SK-N-SH (cell line): ENCODE measurements around the gene BCL11B. TPM values are rescaled to one million over a fixed set of nuclear protein-coding genes. Genes with fewer than 3 reads are reported as not detected.

Experiments used
- CTCF ChIA-PET: fragments of 300-600, 350-600 bp; formaldehyde crosslinking; extraction: SDS; loops from one replicate; lab custom pipeline; 2021; lab: Yijun Ruan, JAX
- POLR2A ChIA-PET: fragments of 350-600 bp; sonication (Branson Sonifier 250); formaldehyde crosslinking; extraction: SDS; loops from one replicate; lab custom pipeline; 2020; ENCODE audit warnings: antibody characterized with exemption, inconsistent platforms; lab: Yijun Ruan, JAX
- DNase-seq: peaks from one replicate; pipeline ENCODE4 v3.0.0; 2012
- H2AFZ ChIP-seq: fragments of 200-600 bp; sonication (generic); 2 replicates; pipeline ENCODE4 v1.8.1; 2016; ENCODE audit warnings: antibody characterized with exemption, mild to moderate bottlenecking, low read depth
- H3F3A ChIP-seq: fragments of 200-600 bp; sonication (generic); replicated peaks from 2 replicates; pipeline ENCODE3; 2016; ENCODE audit warnings: antibody characterized with exemption, mild to moderate bottlenecking; ENCODE audit not compliant: insufficient read depth
- H3K27ac ChIP-seq, 2 experiments: fragments of 200-500 bp in 1 of 2; fragments of 200-600 bp in 1 of 2; sonication (Bioruptor generic) in 1 of 2; sonication (generic), shearing (Covaris generic) in 1 of 2; 2 replicates each; pipeline versions ENCODE4 v1.5.1 to v1.6.1; 2014 to 2016; ENCODE audit warnings: low read depth in 2 of 2, inconsistent platforms in 1 of 2, low read length in 1 of 2, mild to moderate bottlenecking in 1 of 2, mixed read lengths in 1 of 2
- H3K27me3 ChIP-seq: fragments of 200-600 bp; sonication (generic), shearing (Covaris generic); 2 replicates; pipeline ENCODE4 v1.6.1; 2016; ENCODE audit warnings: mixed run types; ENCODE audit not compliant: insufficient read depth
- H3K36me3 ChIP-seq, 2 experiments: fragments of 200-500 bp in 1 of 2; fragments of 200-600 bp in 1 of 2; sonication (Bioruptor generic) in 1 of 2; sonication (generic) in 1 of 2; replicated peaks in 1 of 2; 2 replicates each; pipeline versions ENCODE3 to v1.5.1; 2014 to 2016; ENCODE audit warnings: low read length in 1 of 2, mild to moderate bottlenecking in 1 of 2; ENCODE audit not compliant: insufficient read depth in 2 of 2, control insufficient read depth in 1 of 2
- H3K4me1 ChIP-seq, 2 experiments: fragments of 200-500 bp in 1 of 2; fragments of 200-600 bp in 1 of 2; sonication (Bioruptor generic) in 1 of 2; sonication (generic), shearing (Covaris generic) in 1 of 2; 2 replicates each; pipeline versions ENCODE4 v1.5.1 to v1.6.1; 2014 to 2016; ENCODE audit warnings: low read depth in 1 of 2, low read length in 1 of 2, mixed run types in 1 of 2; ENCODE audit not compliant: insufficient read depth in 2 of 2, control insufficient read depth in 1 of 2
- H3K4me2 ChIP-seq: fragments of 200-600 bp; sonication (generic), shearing (Covaris generic); 2 replicates; pipeline ENCODE4 v1.6.1; 2017; ENCODE audit warnings: mixed run types
- H3K4me3 ChIP-seq, 2 experiments: fragments of 200-500 bp in 1 of 2; fragments of 200-600 bp in 1 of 2; sonication (Bioruptor generic) in 1 of 2; sonication (generic), shearing (Covaris generic) in 1 of 2; 2 replicates each; pipeline versions ENCODE4 v1.5.1 to v1.8.1; 2014 to 2016; ENCODE audit warnings: low read depth in 2 of 2, inconsistent platforms in 1 of 2, low read length in 1 of 2, mild to moderate bottlenecking in 1 of 2, mixed read lengths in 1 of 2, moderate library complexity in 1 of 2
- H3K79me2 ChIP-seq: fragments of 200-600 bp; sonication (generic); 2 replicates; pipeline ENCODE4 v1.8.1; 2017; ENCODE audit warnings: mild to moderate bottlenecking; ENCODE audit not compliant: insufficient read depth
- H3K9ac ChIP-seq: fragments of 200-600 bp; sonication (generic); 2 replicates; pipeline ENCODE4 v1.6.1; 2017; ENCODE audit warnings: mixed run types
- H3K9me2 ChIP-seq: fragments of 200-600 bp; sonication (generic); 2 replicates; pipeline ENCODE4 v1.6.1; 2017; ENCODE audit warnings: mixed run types
- H3K9me3 ChIP-seq: fragments of 200-600 bp; sonication (generic); 2 replicates; pipeline ENCODE4 v1.6.1; 2017; ENCODE audit warnings: mixed run types, mild to moderate bottlenecking, moderate library complexity
- H4K20me1 ChIP-seq: fragments of 200-600 bp; sonication (generic); 2 replicates; pipeline ENCODE4 v1.6.1; 2017; ENCODE audit warnings: mild to moderate bottlenecking, mixed run types; ENCODE audit not compliant: insufficient read depth
- CHD2 ChIP-seq: fragments of 150-350 bp; IDR thresholded peaks from 2 replicates; pipeline ENCODE4 v1.6.1; 2018; ENCODE audit warnings: low read length; ENCODE audit not compliant: partially characterized antibody
- EP300 ChIP-seq, 2 experiments: IDR thresholded peaks; 2 replicates each; pipeline versions ENCODE4 v1.4.0 to v1.6.1; 2012; ENCODE audit warnings: borderline replicate concordance in 1 of 2, low read depth in 1 of 2, low read length in 1 of 2
- EZH2phosphoT487 ChIP-seq: fragments of 200-600 bp; sonication (generic); IDR thresholded peaks from 2 replicates; pipeline ENCODE4 v1.6.1; 2017; ENCODE audit warnings: low read depth, mixed run types, mild to moderate bottlenecking, antibody characterized with exemption, moderate library complexity, borderline replicate concordance
- FOSL2 ChIP-seq: IDR thresholded peaks from 2 replicates; pipeline ENCODE4 v1.4.0; 2012; ENCODE audit warnings: low read depth, mild to moderate bottlenecking, moderate library complexity, borderline replicate concordance
- FOXJ3 ChIP-seq: sonication (generic); formaldehyde crosslinking; IDR thresholded peaks from 2 replicates; pipeline ENCODE4 v1.5.1; 2020; ENCODE audit warnings: mild to moderate bottlenecking, missing genetic modification reagents
- FOXM1 ChIP-seq: IDR thresholded peaks from 2 replicates; pipeline ENCODE4 v1.4.0; 2012; ENCODE audit warnings: low read depth, mild to moderate bottlenecking
- GABPA ChIP-seq: IDR thresholded peaks from 2 replicates; pipeline ENCODE4 v1.4.0; 2012; ENCODE audit warnings: low read depth, mild to moderate bottlenecking
- GATA2 ChIP-seq: sonication (generic); formaldehyde crosslinking; IDR thresholded peaks from 2 replicates; pipeline ENCODE4 v1.5.0; 2020; ENCODE audit warnings: mild to moderate bottlenecking, missing genetic modification reagents
- JUND ChIP-seq: IDR thresholded peaks from 2 replicates; pipeline ENCODE4 v1.4.0; 2012
- NRF1 ChIP-seq: IDR thresholded peaks from 2 replicates; pipeline ENCODE4 v1.6.1; 2012; ENCODE audit warnings: low read depth, mild to moderate bottlenecking, low read length
- RCOR1 ChIP-seq: fragments of 150-350 bp; IDR thresholded peaks from 2 replicates; pipeline ENCODE4 v1.6.1; 2017; ENCODE audit warnings: antibody characterized with exemption, low read length
- RFX5 ChIP-seq: IDR thresholded peaks from 2 replicates; pipeline ENCODE4 v1.6.1; 2012; ENCODE audit warnings: mild to moderate bottlenecking, improper control_type of control experiment, low read length
- YY1 ChIP-seq: IDR thresholded peaks from 2 replicates; pipeline ENCODE4 v1.4.0; 2012; ENCODE audit warnings: low read depth, mild to moderate bottlenecking
- WGBS: methylation state at CpG from one replicate; pipeline ENCODE4 v1.1.6; 2017; ENCODE audit warnings: low lambda C conversion rate; 5-methylcytosine and 5-hydroxymethylcytosine counted together
- polyA plus RNA-seq, 3 experiments: library from polyadenylated mRNA; depleted of rRNA; stranded (reverse); fragments of >200 nt; gene quantifications; 2 replicates each; pipeline ENCODE4 v1.2.3, GENCODE V29; 2012
- TF ChIP-seq, protein P1 (sequence below): IDR thresholded peaks from 2 replicates; pipeline ENCODE4; 2012
- TF ChIP-seq, protein P2 (sequence below): IDR thresholded peaks from 2 replicates; pipeline ENCODE4 v1.4.0; 2012; ENCODE audit warnings: low read depth, borderline replicate concordance
- TF ChIP-seq, protein P3 (sequence below): fragments of 150-350 bp; IDR thresholded peaks from 2 replicates; pipeline ENCODE4 v1.6.1; 2017; ENCODE audit warnings: antibody characterized with exemption, low read length, low read depth, borderline replicate concordance
- TF ChIP-seq, protein P4 (sequence below): IDR thresholded peaks from 2 replicates; pipeline ENCODE4 v1.6.1; 2012; ENCODE audit warnings: mild to moderate bottlenecking, low read depth, low read length, moderate library complexity
- TF ChIP-seq, protein P5 (sequence below): IDR thresholded peaks from 2 replicates; pipeline ENCODE4 v1.4.0; 2012; ENCODE audit warnings: low read depth, borderline replicate concordance

Gene BCL11B
- polyA plus RNA-seq, 1 of the 3 experiments (the other 2 are of a cell fraction) = not detected

DNA sequence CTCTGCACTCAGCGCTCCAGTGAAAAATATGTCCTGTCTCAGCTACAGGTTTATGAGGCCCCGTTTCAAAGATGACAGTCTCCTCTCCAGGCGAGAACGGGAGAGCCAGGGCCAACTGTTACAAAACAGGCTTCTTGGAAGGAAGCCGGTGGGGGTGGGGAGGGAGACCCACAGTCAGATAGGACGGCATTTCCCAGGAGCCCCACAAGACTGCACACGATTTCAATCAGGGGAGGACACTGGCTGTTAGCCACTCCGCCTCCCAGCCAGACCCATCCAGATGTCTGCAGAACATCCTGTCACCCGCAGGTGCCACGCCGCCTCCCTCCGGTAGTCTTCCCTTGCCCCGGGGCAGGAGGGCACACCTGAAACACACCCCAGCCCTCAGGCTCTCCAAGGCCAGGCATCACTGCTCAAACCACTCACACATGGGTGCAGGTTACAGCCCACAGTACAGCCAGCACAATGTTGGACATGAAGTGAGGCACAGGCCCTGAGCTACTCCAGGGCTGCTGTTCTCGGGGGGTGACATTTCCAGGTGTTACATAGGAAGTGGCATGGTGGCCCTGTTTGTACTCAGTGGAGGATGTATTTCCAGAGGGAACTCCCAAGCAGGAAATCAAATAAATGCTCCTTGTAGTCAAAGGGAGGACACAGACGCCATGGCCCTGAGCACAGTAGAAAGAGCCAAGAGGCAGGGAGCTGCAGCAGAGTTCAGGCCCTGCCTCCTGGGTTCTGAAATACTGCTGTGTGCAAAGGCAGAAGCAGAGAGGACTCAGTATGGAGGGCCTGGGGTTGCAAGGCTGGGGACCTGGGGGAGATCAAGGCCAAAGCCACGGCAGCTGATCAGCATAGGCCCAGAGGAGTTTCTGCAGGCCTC, 138.1 kb downstream of the BCL11B start:
- DNase-seq = peak; percentile 1
- no peak overlapping the region for H2AFZ ChIP-seq
- no peaks in the 10 kb centered on the region for H3K36me3 ChIP-seq
- no peak overlapping the region for H3K4me2 ChIP-seq
- no peak overlapping the region for H3K9ac ChIP-seq
- no peaks in the 10 kb centered on the region for H3K4me1 ChIP-seq
- H3K9me3 ChIP-seq = no peaks in the 10 kb centered on the region
- ChIA-PET POLR2A (no interaction called here), CTCF (no interaction called here)
- H3K27me3 ChIP-seq = peaks cover 90% of the 10 kb centered on the region
- no peaks in the 10 kb centered on the region for H4K20me1 ChIP-seq
- H3K4me3 ChIP-seq = no peak overlapping the region
- H3F3A ChIP-seq = no peaks in the 10 kb centered on the region
- no peak overlapping the region for H3K27ac ChIP-seq
- no peaks in the 10 kb centered on the region for H3K79me2 ChIP-seq
- no peaks in the 10 kb centered on the region for H3K9me2 ChIP-seq
- 6% methylated on average over 10 of the region's 16 CpGs for WGBS
- TF ChIP-seq, protein P1, sequence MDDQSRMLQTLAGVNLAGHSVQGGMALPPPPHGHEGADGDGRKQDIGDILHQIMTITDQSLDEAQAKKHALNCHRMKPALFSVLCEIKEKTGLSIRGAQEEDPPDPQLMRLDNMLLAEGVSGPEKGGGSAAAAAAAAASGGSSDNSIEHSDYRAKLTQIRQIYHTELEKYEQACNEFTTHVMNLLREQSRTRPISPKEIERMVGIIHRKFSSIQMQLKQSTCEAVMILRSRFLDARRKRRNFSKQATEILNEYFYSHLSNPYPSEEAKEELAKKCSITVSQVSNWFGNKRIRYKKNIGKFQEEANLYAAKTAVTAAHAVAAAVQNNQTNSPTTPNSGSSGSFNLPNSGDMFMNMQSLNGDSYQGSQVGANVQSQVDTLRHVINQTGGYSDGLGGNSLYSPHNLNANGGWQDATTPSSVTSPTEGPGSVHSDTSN = no peak
- TF ChIP-seq, protein P2, sequence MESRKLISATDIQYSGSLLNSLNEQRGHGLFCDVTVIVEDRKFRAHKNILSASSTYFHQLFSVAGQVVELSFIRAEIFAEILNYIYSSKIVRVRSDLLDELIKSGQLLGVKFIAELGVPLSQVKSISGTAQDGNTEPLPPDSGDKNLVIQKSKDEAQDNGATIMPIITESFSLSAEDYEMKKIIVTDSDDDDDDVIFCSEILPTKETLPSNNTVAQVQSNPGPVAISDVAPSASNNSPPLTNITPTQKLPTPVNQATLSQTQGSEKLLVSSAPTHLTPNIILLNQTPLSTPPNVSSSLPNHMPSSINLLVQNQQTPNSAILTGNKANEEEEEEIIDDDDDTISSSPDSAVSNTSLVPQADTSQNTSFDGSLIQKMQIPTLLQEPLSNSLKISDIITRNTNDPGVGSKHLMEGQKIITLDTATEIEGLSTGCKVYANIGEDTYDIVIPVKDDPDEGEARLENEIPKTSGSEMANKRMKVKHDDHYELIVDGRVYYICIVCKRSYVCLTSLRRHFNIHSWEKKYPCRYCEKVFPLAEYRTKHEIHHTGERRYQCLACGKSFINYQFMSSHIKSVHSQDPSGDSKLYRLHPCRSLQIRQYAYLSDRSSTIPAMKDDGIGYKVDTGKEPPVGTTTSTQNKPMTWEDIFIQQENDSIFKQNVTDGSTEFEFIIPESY = no peak
- TF ChIP-seq FOXJ3 (CRISPR knock-in tag) (no peak), GATA2 (no peak), CHD2 (no peak), RFX5 (no peak), GABPA (no peak), YY1 (no peak), NRF1 (no peak), EZH2phosphoT487 (no peak), EP300 (IDR thresholded peaks at IDR 0.05; ENCODE audit: borderline replicate concordance in 1 of 2, low read depth in 1 of 2, low read length in 1 of 2) (no peak), RCOR1 (no peak), JUND (no peak), FOSL2 (no peak), FOXM1 (no peak)
- TF ChIP-seq, protein P3, sequence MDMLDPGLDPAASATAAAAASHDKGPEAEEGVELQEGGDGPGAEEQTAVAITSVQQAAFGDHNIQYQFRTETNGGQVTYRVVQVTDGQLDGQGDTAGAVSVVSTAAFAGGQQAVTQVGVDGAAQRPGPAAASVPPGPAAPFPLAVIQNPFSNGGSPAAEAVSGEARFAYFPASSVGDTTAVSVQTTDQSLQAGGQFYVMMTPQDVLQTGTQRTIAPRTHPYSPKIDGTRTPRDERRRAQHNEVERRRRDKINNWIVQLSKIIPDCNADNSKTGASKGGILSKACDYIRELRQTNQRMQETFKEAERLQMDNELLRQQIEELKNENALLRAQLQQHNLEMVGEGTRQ = no peak
- TF ChIP-seq, protein P4, sequence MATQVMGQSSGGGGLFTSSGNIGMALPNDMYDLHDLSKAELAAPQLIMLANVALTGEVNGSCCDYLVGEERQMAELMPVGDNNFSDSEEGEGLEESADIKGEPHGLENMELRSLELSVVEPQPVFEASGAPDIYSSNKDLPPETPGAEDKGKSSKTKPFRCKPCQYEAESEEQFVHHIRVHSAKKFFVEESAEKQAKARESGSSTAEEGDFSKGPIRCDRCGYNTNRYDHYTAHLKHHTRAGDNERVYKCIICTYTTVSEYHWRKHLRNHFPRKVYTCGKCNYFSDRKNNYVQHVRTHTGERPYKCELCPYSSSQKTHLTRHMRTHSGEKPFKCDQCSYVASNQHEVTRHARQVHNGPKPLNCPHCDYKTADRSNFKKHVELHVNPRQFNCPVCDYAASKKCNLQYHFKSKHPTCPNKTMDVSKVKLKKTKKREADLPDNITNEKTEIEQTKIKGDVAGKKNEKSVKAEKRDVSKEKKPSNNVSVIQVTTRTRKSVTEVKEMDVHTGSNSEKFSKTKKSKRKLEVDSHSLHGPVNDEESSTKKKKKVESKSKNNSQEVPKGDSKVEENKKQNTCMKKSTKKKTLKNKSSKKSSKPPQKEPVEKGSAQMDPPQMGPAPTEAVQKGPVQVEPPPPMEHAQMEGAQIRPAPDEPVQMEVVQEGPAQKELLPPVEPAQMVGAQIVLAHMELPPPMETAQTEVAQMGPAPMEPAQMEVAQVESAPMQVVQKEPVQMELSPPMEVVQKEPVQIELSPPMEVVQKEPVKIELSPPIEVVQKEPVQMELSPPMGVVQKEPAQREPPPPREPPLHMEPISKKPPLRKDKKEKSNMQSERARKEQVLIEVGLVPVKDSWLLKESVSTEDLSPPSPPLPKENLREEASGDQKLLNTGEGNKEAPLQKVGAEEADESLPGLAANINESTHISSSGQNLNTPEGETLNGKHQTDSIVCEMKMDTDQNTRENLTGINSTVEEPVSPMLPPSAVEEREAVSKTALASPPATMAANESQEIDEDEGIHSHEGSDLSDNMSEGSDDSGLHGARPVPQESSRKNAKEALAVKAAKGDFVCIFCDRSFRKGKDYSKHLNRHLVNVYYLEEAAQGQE = no peak
- TF ChIP-seq, protein P5, sequence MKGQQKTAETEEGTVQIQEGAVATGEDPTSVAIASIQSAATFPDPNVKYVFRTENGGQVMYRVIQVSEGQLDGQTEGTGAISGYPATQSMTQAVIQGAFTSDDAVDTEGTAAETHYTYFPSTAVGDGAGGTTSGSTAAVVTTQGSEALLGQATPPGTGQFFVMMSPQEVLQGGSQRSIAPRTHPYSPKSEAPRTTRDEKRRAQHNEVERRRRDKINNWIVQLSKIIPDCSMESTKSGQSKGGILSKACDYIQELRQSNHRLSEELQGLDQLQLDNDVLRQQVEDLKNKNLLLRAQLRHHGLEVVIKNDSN = no peak
